HG03175 (cell line): ENCODE results near the gene FAM53B.
"Not testable (repeated sequence)": the region's sequence is repeated elsewhere in the genome, so short reads cannot be mapped to it uniquely, and the experiment has no call there.

Source experiments
- ATAC-seq: cut with Tn5 transposase; IDR thresholded peaks from one replicate; pipeline ENCODE4 v1.9.1; 2021; ENCODE audit warnings: mild to moderate bottlenecking, moderate library complexity; ENCODE audit not compliant: unreplicated experiment

Gene FAM53B, protein sequence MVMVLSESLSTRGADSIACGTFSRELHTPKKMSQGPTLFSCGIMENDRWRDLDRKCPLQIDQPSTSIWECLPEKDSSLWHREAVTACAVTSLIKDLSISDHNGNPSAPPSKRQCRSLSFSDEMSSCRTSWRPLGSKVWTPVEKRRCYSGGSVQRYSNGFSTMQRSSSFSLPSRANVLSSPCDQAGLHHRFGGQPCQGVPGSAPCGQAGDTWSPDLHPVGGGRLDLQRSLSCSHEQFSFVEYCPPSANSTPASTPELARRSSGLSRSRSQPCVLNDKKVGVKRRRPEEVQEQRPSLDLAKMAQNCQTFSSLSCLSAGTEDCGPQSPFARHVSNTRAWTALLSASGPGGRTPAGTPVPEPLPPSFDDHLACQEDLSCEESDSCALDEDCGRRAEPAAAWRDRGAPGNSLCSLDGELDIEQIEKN

DNA sequence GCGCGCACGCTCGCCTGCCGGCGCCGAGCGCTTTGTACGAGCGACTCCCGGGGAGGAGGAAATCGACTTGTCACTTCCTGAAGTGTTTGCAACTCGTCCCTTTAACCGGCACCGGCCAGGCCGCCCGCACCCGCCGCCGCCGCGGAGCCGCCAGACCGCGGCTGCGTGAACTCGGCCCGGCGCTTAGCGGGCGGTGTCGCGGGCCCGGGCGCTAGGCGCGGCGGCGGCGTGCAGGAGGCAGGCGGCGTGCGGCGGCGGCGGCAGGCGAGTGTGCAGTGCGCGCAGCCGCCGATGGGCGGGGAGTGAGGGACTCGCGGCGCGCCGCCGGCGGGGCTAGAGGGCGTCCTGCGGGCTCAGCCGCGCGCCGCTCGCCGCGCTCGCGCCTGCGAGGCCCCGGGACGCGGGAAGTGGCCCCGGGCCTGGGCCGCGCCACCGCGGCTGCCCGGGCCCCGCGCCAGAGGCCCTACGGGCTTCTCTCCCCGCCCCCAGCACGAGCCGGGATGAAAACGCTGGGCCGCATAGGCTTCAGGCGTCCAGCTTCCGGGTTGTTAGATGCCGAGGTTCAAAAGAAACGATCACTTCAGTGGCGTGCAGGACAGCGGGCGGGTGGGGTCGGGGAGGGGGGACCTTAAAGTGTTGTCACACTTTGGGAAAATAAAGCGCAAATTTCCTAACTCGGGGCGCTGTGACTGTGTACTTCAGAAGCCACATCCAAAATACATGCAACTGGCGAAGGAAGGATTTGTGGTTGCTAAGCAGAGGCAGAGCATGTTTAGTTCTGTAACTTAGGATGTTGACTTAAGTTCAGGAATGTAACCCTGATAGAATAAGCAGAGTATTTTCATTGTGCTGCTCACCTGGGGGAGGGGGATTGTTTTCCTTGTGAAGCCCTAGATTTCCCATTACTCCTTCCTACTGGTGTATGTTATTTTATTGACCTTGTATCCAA lies at the start of gene FAM53B:
Gene FAM53B (minus strand): TSS at position 277 of the 949 bp plus-strand sequence. CDS start 37,665 bp downstream, outside the sequence.
- ATAC-seq: peak; percentile 78

DNA sequence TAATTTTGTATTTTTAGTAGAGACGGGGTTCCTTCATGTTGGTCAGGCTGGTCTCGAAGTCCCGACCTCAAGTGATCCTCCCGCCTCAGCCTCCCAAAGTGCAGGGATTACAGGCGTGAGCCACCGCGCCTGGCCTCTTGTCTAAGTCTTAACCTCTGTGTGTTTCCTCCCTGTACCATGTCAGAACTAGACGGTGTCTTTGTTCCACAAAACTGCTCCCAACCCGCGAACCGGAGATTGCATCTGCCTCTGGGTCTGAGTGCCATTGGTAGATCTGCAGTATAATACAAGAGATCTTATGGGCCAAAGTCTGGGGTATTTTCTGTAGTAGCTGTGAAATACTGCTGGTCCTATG lies 48.8 kb upstream of the FAM53B start:
- ATAC-seq: no peak

DNA sequence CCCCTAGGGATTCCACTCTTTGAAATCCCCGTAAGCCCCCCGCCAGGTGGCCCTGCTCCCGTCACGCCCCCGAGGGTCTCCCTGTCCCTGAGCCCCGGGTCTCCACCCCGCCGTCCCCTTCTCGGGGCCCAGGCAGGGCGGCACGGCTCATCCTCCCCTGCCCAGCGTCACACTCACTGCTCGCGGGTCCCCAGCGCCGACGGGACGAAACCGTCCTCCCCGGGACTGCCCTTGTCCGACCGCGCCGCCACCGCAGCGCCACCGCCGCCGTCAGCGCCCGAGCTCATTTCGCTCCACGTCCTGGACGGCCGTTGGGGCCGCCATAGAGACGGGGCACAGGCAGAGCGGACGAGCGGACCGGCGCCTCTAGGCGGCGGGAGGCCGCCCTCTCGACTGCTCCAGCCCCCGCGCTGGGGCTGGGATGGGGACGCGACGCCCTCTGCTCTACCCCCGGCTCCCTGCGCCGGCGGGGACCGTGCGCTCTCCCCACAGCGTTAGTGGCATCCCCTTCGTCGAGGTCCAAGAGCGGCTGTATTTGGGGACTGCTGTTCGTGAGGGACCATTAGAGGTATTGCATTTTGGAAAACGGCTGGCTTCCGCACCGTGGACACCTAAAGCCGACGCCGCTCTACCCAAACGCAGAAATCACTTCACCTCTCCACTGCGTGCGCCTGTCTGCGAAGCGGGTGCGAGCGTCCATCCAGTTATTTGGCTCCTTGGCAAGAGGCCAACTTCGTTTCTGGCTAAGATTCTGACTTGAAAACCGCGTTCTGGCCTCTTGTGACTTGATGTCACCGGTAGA lies 47.6 kb upstream of the FAM53B start, which contains the start of gene EEF1AKMT2:
Gene EEF1AKMT2 (minus strand): TSS at position 341 of the 802 bp plus-strand sequence. CDS start 54 bp downstream, at position 287.
- ATAC-seq: peak; percentile 87

DNA sequence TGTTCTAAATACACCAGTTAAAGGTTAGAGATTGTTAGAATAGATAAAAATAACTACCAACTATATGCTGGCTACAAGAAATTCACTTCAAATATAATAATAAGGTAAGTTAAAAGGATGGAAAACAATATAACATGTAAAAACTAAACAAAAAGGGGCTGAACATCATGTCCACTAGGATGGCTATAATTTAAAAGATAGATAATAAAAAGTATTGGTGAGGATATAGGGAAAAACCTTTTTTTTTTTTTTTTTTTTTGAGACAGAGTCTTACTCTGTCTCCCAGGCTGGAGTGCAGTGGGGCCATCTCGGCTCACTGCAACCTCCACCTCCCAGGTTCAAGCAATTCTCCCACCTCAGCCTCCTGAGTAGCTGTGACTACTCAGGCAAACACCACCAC lies 38.7 kb upstream of the FAM53B start:
- not testable (repeated sequence) for ATAC-seq

DNA sequence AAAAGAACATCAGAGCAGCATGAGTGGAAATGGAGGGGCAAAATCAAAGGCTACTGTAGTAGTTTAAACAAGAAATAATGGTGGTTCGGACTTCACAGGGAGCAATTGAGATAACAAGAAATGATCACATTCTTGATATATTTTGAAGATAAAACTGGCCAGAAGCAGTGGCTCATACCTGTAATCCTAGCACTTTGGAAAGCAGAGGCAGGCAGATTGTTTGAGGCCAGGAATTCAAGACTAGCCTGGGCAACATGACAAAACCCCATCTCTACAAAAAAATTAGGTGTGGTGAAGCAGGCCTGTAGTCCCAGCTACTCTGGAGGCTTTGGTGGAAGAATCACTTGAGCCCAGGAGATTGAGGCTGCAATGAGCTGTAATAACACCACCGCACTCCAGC lies 24.6 kb upstream of the FAM53B start:
- ATAC-seq: no peak

DNA sequence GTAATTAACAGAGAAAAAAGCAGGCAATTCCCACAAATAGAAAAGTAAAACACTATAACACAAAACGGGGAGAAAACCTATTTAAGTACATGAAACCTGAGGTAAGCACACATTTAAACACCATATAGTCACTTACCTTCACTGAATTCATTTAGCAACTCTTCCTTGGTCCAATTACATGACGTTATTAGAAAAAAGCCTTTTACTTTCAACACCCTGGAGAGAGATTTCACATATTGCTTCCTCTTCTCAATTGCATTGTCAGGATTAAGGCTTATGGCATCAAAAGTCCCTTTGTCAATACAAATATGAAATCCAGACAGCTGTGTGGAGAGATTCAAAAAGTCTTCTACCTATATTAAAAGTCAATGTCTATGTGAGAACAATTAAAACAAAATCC lies 21.1 kb upstream of the FAM53B start:
- no peak for ATAC-seq

DNA sequence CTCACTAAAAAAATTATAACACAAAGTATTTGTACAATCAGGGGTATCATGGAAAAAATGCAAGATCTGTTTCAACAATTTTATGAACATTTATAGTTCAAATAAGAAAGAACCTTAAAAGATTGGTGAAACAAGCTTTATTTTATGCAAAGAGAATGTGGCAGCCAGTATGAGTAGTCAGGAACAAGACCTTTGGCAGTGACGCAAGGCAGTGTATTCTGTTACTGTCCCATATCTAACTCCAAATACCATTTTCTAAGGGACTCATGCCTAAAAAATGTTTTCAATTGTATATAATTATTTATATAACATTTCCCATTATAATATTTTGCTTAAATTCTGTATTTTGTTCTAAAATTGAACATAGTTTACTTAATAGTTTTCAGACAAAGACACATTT lies 19.1 kb upstream of the FAM53B start:
- no peak for ATAC-seq

DNA sequence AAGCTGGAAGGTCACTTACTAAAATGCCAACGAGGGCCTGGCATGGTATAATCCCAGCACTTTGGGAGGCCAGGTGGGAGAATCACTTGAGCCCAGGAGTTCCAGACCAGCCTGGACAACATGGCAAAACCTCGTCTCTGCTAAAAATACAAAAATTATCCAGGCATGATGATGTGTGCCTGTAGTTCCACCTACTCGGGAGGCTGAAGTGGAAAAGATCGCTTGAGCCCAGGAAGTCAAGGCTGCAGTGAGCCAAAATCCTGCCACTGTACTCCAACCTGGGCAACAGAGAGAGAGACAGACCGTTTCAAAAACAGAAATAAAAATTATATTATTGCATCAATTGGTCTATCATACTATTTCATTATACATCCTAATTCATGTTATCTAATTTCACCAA lies 18.1 kb upstream of the FAM53B start:
- ATAC-seq: no peak

DNA sequence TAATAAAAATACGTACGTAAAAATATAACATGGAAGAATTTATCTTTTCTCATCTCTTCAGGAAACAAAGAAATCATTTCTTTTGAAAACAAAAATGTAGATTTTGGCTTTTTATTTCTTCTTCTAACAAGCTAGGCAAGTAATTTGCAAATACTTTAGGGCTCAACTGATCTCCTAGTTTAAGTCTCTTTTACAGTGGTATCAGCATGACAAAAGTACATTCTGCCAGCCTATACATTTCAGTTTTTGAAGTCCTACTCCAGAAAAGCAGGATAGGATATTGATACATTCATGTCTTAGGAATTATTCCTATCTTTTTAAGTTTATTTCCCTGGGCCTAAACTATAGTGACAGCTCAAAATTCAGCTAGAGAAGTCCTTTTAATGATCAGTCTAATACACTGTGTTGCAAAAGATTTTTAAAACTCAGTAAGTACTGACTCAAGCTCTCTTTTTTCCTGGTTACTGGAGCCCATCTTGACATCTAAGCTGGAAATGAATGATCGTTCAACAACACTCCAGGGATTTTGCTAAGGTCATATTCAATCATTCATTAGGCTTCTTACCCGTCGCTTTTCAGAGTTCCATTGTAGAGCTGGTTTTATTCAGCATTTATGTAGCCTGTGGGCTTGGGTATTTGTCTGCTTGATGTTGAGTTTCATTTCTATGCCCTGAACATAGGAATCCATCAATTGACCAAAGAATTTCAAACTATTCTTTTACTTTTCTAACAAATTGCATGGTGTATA lies 12.2 kb upstream of the FAM53B start:
- no peak for ATAC-seq

DNA sequence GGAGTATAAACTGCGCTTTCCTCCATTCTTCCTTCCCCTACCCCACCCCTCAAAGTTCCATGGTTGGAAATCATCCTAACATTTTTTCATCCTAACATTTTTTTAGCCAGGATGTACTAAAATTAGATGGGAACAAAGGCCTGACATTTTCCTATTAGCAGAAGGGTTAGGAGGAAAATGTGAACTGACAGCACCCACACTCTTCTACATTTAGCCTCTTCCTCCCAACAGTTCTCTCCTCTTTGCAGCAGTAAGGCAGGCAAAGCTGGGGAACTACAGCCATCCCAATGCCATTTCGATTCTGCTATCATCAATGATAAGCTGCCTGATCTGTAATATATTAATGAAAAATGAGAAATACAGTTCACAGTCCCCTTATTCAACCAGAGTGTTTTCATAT lies 11.4 kb upstream of the FAM53B start:
- ATAC-seq: no peak

DNA sequence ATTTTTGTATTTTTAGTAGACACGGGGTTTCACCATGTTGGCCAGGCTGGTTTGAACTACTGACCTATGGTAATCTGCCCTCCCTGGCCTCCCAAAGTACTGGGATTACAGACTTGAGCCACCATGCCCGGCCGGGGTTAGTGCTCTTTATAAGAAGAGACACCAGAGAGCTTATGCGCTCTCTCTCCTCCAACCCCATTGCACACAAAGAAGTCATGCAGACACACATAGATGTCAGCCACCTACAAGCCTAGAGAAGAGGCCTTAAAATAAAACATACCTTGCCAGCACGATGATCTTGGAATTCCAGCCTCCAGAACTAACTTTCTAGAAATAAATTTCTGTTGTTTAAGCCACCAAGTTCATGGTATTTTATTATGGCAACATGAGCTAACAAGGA lies 10.0 kb upstream of the FAM53B start:
- no peak for ATAC-seq

DNA sequence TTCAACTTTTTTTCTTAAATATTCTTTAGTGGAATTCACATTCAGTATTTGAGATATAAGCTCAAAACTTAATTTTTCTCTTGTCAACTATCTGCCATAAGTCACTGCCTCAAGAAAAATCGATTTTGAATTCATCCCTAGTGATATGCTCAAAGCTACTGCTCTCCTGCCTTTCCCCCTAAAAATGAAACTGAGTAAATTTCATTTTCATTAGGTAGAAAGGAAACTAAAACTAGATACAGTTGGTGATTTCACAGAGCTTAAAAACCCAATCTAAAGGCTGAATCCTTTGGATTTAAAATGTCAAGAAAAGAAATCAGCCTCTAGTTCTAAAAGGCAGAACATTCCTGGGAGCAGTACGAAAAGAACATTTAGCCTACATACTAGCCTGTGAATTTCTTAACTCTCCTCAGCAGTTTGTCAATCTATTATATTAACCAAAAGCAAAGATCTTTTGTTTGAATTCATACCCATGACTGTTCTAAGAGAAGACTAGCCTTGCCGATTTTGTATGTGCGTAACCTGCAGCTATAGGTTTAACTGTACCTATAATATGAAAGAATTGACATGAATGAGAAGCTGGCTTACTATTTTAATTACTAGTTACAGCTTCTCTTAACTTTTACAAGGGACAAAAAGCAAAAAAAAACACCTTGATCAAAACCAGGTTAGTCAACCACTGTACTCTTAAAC lies 4.9 kb upstream of the FAM53B start:
- no peak for ATAC-seq

DNA sequence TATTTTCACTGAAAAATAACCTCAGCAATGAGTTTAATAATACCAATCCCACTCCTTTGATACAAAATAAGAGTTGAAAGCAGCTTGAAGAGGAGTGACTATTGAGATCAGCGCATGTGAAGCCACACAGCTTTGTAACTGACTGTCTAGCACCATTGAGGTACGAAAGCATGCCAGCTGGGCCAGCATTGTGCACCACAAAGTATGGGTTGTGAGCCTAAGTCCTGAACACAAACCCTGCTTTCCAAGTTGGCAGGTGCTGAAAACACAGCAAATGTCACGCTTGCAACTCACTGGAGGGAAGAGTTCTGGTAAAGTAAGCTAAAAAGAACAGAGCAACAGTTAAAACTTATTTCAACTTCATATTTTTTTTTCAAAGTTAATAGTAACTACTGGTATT lies 4.0 kb upstream of the FAM53B start:
- ATAC-seq: no peak

DNA sequence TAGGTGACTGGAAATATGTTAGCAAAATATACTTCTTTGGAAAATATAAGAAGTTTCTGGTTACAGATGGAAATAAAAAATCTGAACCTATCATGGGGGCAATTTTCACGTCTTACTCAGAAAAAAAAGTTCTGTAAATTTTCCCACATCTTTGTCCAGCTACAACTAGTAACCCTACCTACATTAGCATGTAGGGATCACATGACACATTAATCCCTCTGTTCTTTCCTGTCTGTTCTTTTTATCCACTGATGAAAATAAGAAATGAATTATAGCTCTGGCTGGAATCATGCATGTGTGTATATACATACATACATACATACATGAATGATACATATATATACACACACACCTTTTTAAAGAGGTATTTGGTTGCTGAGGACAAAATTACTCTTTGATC lies 3.6 kb upstream of the FAM53B start:
- ATAC-seq: no peak

DNA sequence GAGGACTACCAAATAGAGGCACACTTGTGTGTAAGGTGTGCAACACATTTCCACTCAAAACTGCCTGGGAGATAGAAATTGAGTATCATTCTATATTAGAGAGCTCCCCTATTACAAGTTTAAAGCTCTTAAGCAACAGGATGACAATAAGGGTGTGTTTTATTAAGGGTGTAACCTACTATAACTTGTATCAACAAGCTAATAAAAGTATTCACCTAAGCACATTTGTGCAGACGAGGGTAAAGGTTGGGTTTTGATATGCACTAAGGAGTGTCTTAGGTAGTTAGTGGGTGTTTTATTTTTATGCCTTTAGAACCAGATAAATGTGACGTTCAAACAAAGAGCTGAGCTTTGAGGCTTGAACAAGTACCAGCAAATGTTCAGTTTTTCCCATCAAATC lies 2.8 kb upstream of the FAM53B start:
- ATAC-seq: no peak

DNA sequence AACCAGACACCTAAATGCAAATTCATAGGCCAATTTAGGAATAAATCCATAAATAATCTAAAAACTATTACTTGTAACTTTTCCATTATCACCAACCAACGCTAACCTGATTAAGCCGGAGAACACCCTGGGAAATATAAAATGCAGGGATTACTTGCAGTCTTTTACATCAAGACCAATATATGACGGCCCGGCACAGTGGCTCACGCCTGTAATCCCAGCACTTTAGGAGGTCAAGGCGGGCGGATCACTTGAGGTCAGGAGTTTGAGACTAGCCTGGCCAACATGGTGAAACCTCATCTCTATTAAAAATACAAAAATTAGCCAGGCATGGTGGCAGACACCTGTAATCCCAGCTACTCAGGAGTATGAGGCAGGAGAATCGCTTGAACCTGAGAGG lies 2.3 kb upstream of the FAM53B start:
- not testable (repeated sequence) for ATAC-seq

DNA sequence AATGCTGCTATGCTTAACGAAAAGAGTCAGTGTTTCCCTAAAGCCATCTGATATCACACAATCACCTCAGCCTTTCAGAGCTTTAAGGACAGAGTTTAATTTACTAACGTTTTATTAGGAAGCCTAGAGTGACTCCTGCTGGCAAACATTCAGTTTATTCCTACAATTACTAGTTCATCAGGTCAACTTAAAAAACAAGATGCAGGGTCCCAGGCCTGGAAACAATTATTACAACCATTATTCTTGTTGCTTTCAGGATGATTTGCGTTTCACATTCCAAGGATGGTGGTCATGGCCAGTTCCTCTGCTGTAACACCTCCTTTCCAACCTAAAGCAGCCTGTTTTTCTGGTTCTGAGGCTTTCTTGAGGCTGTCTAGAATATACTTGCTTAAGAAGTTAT lies 1.5 kb upstream of the FAM53B start:
- ATAC-seq: no peak

DNA sequence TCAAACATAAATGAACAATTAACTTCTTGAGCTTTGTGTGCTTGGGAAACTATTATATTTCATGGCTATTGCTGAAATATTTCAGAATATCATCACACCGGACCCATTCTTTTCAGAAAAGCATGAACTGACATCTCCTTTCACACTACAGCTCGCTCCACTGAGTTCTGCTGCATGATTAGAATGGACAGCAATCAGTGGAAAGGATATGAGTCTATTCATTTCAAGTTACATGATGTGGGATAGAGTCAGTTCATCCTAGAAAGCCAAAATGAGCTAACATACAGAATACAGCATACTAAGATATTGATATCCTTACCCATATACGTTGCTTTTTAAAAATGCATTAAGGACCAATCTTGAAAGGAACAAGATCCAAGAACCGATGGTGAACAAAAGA lies 1.1 kb upstream of the FAM53B start:
- no peak for ATAC-seq

DNA sequence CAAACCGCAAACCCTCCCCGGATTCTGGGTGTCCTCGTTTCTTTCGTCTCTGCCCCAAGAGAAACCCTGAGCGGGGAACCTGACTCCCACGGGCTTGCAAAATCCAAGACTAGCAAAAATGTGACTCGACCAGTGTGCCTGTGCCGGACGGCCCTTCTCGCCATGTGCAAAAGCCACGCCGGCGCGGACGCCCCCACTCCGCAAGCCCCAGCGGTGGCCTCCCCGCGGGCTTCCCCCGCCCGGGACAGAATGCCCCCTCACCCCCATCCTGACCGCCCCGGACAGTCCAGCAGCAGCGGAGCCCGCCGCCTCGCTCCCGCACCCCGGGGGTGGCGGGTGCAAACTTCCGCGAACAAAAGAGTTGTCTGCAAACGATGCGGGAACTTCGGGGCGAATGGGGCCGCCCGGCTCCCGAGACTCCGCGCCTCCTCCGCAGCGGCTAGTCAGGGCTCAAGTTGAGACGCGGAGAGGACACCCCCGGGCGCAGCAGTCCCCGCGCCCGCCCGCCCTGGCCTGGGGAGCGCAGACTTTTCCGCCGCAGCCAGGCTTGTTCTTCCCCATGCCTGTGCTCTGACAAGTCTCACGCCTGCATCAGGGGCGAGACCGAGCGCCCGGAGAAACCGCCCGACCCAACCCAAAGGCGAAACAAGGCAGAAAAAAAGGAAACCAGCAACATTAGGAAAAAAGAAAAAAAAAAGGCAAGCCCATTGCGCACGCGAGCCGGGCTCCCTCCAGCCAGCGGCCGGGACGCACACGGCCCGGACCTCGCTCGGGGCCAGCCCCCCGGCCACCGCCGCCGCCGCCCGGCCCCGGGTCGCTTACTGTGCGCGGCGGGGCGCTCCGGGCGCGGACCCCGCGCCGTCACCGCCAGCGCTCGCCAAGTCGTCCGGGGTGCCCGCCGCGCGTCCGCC lies 732 bp downstream of the FAM53B start:
- ATAC-seq: peak; percentile 17
